Right atrium auricular region (tissue), 2 donors: ENCODE measurements around the gene CDK5RAP1. TPM values are rescaled to one million over a fixed set of nuclear protein-coding genes. Genes with fewer than 3 reads are reported as not detected.

Source experiments
- DNase-seq: peaks from one replicate; pipeline ENCODE4 v3.0.0-alpha.2; 2019; ENCODE audit warnings: low spot score
- H3K27ac ChIP-seq, 2 donors: fragments of 200-600 bp; sonication (generic); 1 replicate in 1 of 2; 2 replicates in 1 of 2; pipeline ENCODE4 v1.5.1; 2016 to 2019
- H3K27me3 ChIP-seq, 2 donors: fragments of 200-600 bp; sonication (generic); one replicate each; pipeline versions ENCODE4 v1.5.1 to v1.6.0; 2017 to 2019
- H3K36me3 ChIP-seq: fragments of 200-600 bp; sonication (generic); one replicate; pipeline ENCODE4 v1.5.1; 2016
- H3K4me1 ChIP-seq, 2 donors: fragments of 200-600 bp; sonication (generic); one replicate each; pipeline versions ENCODE4 v1.5.1 to v1.6.0; 2017 to 2019
- H3K4me3 ChIP-seq, 2 donors: fragments of 200-600 bp; sonication (generic); 1 replicate in 1 of 2; 2 replicates in 1 of 2; pipeline ENCODE4 v1.5.1; 2017 to 2019; ENCODE audit warnings: mild to moderate bottlenecking in 1 of 2, moderate library complexity in 1 of 2
- H3K9me3 ChIP-seq, 2 donors: fragments of 200-600 bp; sonication (generic); one replicate each; pipeline ENCODE4 v1.5.1; 2019
- CTCF ChIP-seq, 2 donors: fragments of 200-600 bp; sonication (generic); IDR thresholded peaks; one replicate each; pipeline ENCODE4 v1.5.1; 2019; ENCODE audit warnings: antibody characterized with exemption in 2 of 2
- total RNA-seq, 2 donors: library from RNA; depleted of rRNA; stranded (reverse); fragments of >200 nt; gene quantifications; one replicate each; pipeline ENCODE4 v1.1.0, GENCODE V29; 2016

CDK5RAP1 gene
- total RNA-seq, 2 donors from 2014 or later = 13.9 to 22.8 TPM

GRCh38 chr20:33407796-33408195 is 6.5 kb upstream of the CDK5RAP1 start:
- Histone ChIP-seq H3K36me3 (peaks cover 53% of the 10 kb centered on the region), H3K4me3 (no peak overlapping the region), H3K27ac (no peak overlapping the region), H3K9me3 (no peaks in the 10 kb centered on the region), H3K27me3 (no peaks in the 10 kb centered on the region), H3K4me1 (no peaks in the 10 kb centered on the region)
- DNase-seq = no peak
- no peak for TF ChIP-seq CTCF (IDR thresholded peaks at IDR 0.05)

- TF ChIP-seq CTCF (IDR thresholded peaks at IDR 0.05) = no peak
- H3K9me3 ChIP-seq = no peaks in the 10 kb centered on the region
- H3K27me3 ChIP-seq = no peaks in the 10 kb centered on the region
- DNase-seq = no peak
- H3K4me3 ChIP-seq = no peak overlapping the region
- peaks cover 48% of the 10 kb centered on the region for H3K36me3 ChIP-seq
- H3K4me1 ChIP-seq = no peaks in the 10 kb centered on the region
- H3K27ac ChIP-seq = no peak overlapping the region
These were observed 5.9 kb upstream of the CDK5RAP1 start for GRCh38 chr20:33407251-33407650.

- H3K36me3 ChIP-seq = peaks cover 28% of the 10 kb centered on the region
- peaks cover 0 to 19% of the 10 kb centered on the region in 2 donors for H3K4me1 ChIP-seq
- no peak overlapping the region for H3K4me3 ChIP-seq
- no peak for DNase-seq
- no peaks in the 10 kb centered on the region for H3K27me3 ChIP-seq
- H3K9me3 ChIP-seq = no peaks in the 10 kb centered on the region
- no peak overlapping the region for H3K27ac ChIP-seq
- no peak for TF ChIP-seq CTCF (IDR thresholded peaks at IDR 0.05)
These were observed 3.0 kb upstream of the CDK5RAP1 start for GRCh38 chr20:33404281-33404680.

- Histone ChIP-seq H3K4me1 (peaks cover 0 to 19% of the 10 kb centered on the region in 2 donors), H3K4me3 (peak overlapping the region; percentile 89 to 90), H3K36me3 (peaks cover 5% of the 10 kb centered on the region), H3K27ac (peak overlapping the region in 1 of 2 donors; percentile 78), H3K9me3 (no peaks in the 10 kb centered on the region), H3K27me3 (no peaks in the 10 kb centered on the region)
- DNase-seq = no peak
- TF ChIP-seq CTCF (IDR thresholded peaks at IDR 0.05) = no peak
These were observed 626 bp upstream of the CDK5RAP1 start for GRCh38 chr20:33401921-33402369.

- peak in 1 of 2 donors; percentile 3 for TF ChIP-seq CTCF (IDR thresholded peaks at IDR 0.05)
- peak overlapping the region; percentile 89 to 90 for H3K4me3 ChIP-seq
- H3K27me3 ChIP-seq = no peaks in the 10 kb centered on the region
- no peaks in the 10 kb centered on the region for H3K9me3 ChIP-seq
- no peaks in the 10 kb centered on the region for H3K36me3 ChIP-seq
- peaks cover 0 to 19% of the 10 kb centered on the region in 2 donors for H3K4me1 ChIP-seq
- H3K27ac ChIP-seq = peak overlapping the region; percentile 48 to 78
- no peak for DNase-seq
These were observed 521 bp downstream of the CDK5RAP1 start for GRCh38 chr20:33400812-33401183.

- Histone ChIP-seq H3K4me1 (peaks cover 0 to 19% of the 10 kb centered on the region in 2 donors), H3K4me3 (no peak overlapping the region), H3K27ac (no peak overlapping the region), H3K36me3 (no peaks in the 10 kb centered on the region), H3K9me3 (no peaks in the 10 kb centered on the region), H3K27me3 (no peaks in the 10 kb centered on the region)
- no peak for TF ChIP-seq CTCF (IDR thresholded peaks at IDR 0.05)
- DNase-seq = no peak
These were observed 1.4 kb downstream of the CDK5RAP1 start for GRCh38 chr20:33399924-33400323.
